ENCODE results near the gene HDAC4.

DNA sequence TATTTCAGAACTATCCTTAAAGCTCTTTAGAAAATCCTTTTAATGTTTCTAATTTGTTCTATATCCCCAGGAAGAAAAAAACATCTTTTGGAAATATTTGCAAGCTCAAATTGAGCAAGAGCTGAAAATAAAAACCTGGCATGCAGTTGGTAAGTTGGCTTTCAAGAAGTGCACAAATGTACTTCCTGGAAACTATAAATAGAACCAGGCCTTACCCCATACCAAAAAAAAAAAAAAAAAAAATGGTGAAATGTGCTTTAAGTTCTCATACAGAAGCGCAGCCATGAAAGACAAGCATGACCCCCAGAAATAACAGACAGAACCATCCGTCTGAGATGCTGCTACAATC lies 178.5 kb downstream of the HDAC4 start:
- TF ChIP-seq EP300 (IDR thresholded peaks at IDR 0.05; ENCODE audit: borderline replicate concordance) (no peak), TAF1 (IDR thresholded peaks at IDR 0.05; ENCODE audit: low read depth) (no peak), CEBPB (IDR thresholded peaks at IDR 0.05) (no peak), RAD21 (IDR thresholded peaks at IDR 0.05; ENCODE audit: low read depth) (no peak), TEAD4 (IDR thresholded peaks at IDR 0.05) (no peak), YY1 (IDR thresholded peaks at IDR 0.05; ENCODE audit: low read depth) (no peak), CREB1 (IDR thresholded peaks at IDR 0.05; ENCODE audit: low read depth) (no peak), FOXM1 (IDR thresholded peaks at IDR 0.05; ENCODE audit: borderline replicate concordance, low read depth) (no peak), EGR1 (IDR thresholded peaks at IDR 0.05) (no peak), NFIC (IDR thresholded peaks at IDR 0.05) (no peak)
- TF ChIP-seq, protein P1, sequence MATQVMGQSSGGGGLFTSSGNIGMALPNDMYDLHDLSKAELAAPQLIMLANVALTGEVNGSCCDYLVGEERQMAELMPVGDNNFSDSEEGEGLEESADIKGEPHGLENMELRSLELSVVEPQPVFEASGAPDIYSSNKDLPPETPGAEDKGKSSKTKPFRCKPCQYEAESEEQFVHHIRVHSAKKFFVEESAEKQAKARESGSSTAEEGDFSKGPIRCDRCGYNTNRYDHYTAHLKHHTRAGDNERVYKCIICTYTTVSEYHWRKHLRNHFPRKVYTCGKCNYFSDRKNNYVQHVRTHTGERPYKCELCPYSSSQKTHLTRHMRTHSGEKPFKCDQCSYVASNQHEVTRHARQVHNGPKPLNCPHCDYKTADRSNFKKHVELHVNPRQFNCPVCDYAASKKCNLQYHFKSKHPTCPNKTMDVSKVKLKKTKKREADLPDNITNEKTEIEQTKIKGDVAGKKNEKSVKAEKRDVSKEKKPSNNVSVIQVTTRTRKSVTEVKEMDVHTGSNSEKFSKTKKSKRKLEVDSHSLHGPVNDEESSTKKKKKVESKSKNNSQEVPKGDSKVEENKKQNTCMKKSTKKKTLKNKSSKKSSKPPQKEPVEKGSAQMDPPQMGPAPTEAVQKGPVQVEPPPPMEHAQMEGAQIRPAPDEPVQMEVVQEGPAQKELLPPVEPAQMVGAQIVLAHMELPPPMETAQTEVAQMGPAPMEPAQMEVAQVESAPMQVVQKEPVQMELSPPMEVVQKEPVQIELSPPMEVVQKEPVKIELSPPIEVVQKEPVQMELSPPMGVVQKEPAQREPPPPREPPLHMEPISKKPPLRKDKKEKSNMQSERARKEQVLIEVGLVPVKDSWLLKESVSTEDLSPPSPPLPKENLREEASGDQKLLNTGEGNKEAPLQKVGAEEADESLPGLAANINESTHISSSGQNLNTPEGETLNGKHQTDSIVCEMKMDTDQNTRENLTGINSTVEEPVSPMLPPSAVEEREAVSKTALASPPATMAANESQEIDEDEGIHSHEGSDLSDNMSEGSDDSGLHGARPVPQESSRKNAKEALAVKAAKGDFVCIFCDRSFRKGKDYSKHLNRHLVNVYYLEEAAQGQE (IDR thresholded peaks at IDR 0.05; ENCODE audit: low read depth) = no peak
- TF ChIP-seq, protein P2, sequence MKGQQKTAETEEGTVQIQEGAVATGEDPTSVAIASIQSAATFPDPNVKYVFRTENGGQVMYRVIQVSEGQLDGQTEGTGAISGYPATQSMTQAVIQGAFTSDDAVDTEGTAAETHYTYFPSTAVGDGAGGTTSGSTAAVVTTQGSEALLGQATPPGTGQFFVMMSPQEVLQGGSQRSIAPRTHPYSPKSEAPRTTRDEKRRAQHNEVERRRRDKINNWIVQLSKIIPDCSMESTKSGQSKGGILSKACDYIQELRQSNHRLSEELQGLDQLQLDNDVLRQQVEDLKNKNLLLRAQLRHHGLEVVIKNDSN (IDR thresholded peaks at IDR 0.05) = no peak
- TF ChIP-seq, protein P3, sequence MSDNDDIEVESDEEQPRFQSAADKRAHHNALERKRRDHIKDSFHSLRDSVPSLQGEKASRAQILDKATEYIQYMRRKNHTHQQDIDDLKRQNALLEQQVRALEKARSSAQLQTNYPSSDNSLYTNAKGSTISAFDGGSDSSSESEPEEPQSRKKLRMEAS (IDR thresholded peaks at IDR 0.05) = no peak

Data from Ishikawa (cell line).